Type B pancreatic cell (in vitro differentiated cells): Measurements from ENCODE around the gene RPS6KA5. TPM values are rescaled to one million over a fixed set of nuclear protein-coding genes. Genes with fewer than 3 reads are reported as not detected.

Experiments
- DNase-seq: peaks from one replicate; pipeline ENCODE4 v3.0.0; 2021; ENCODE audit warnings: mixed read lengths; ENCODE audit not compliant: unreplicated experiment; ENCODE audit errors: extremely low spot score
- H3K27ac Mint-ChIP-seq: 2 replicates; pipeline ENCODE4 v1.8.0; 2021; ENCODE audit warnings: mild to moderate bottlenecking, mixed read lengths
- H3K27me3 Mint-ChIP-seq: 2 replicates; pipeline ENCODE4 v1.8.0; 2021; ENCODE audit warnings: mixed read lengths
- H3K36me3 Mint-ChIP-seq: 2 replicates; pipeline ENCODE4 v1.8.0; 2021; ENCODE audit warnings: mixed read lengths
- H3K4me1 Mint-ChIP-seq: one replicate; pipeline ENCODE4 v1.8.0; 2021; ENCODE audit warnings: mixed read lengths; ENCODE audit not compliant: unreplicated experiment
- H3K4me3 Mint-ChIP-seq: 2 replicates; pipeline ENCODE4 v1.8.0; 2021; ENCODE audit warnings: mild to moderate bottlenecking, mixed read lengths
- H3K9me3 Mint-ChIP-seq: 2 replicates; pipeline ENCODE4 v1.8.0; 2021; ENCODE audit warnings: mixed read lengths
- CTCF ChIP-seq: fragments of 200-600 bp; sonication (generic); conservative IDR thresholded peaks from 2 replicates; pipeline ENCODE4 v1.5.0; 2021; ENCODE audit warnings: antibody characterized with exemption, mild to moderate bottlenecking
- total RNA-seq: library from RNA; stranded (reverse); gene quantifications from 2 replicates; pipeline ENCODE4 v1.2.1, GENCODE V29; 2021; ENCODE audit warnings: low replicate concordance

Gene RPS6KA5
- total RNA-seq, 1 donor from 2014 or later, result 7.4 TPM

GRCh38 chr14:90938615-90939014, 121.8 kb downstream of the RPS6KA5 start:
- no peak for TF ChIP-seq CTCF
- no peaks in the 10 kb centered on the region for H3K27me3 Mint-ChIP-seq
- no peak overlapping the region for H3K27ac Mint-ChIP-seq
- H3K4me1 Mint-ChIP-seq, result no peaks in the 10 kb centered on the region
- peaks cover 21% of the 10 kb centered on the region for H3K36me3 Mint-ChIP-seq
- H3K9me3 Mint-ChIP-seq, result no peaks in the 10 kb centered on the region
- no peak for DNase-seq
- no peak overlapping the region for H3K4me3 Mint-ChIP-seq

- H3K4me1 Mint-ChIP-seq, result no peaks in the 10 kb centered on the region
- no peak overlapping the region for H3K4me3 Mint-ChIP-seq
These were observed 123.5 kb downstream of the RPS6KA5 start for GRCh38 chr14:90936757-90937440.

GRCh38 chr14:90924621-90925340, 135.7 kb downstream of the RPS6KA5 start:
- H3K27ac Mint-ChIP-seq, result no peak overlapping the region
- H3K36me3 Mint-ChIP-seq, result no peaks in the 10 kb centered on the region
- no peak for TF ChIP-seq CTCF
- H3K27me3 Mint-ChIP-seq, result no peaks in the 10 kb centered on the region
- no peak for DNase-seq
- H3K4me1 Mint-ChIP-seq, result no peaks in the 10 kb centered on the region
- no peak overlapping the region for H3K4me3 Mint-ChIP-seq
- no peaks in the 10 kb centered on the region for H3K9me3 Mint-ChIP-seq

More at GRCh38 chr14:90936757-90937440, 123.5 kb downstream of the RPS6KA5 start:
- no peak for TF ChIP-seq CTCF
- Mint-ChIP-seq H3K9me3 (no peaks in the 10 kb centered on the region), H3K27me3 (no peaks in the 10 kb centered on the region), H3K27ac (no peak overlapping the region), H3K36me3 (peaks cover 21% of the 10 kb centered on the region)
- DNase-seq, result no peak

GRCh38 chr14:90922141-90922540, 138.3 kb downstream of the RPS6KA5 start:
- H3K27ac Mint-ChIP-seq, result no peak overlapping the region
- H3K27me3 Mint-ChIP-seq, result no peaks in the 10 kb centered on the region
- no peaks in the 10 kb centered on the region for H3K9me3 Mint-ChIP-seq
- no peak overlapping the region for H3K4me3 Mint-ChIP-seq
- no peak for DNase-seq
- H3K36me3 Mint-ChIP-seq, result peaks cover 4% of the 10 kb centered on the region
- no peaks in the 10 kb centered on the region for H3K4me1 Mint-ChIP-seq
- TF ChIP-seq CTCF, result no peak

- Mint-ChIP-seq H3K36me3 (peaks cover 6% of the 10 kb centered on the region), H3K27me3 (no peaks in the 10 kb centered on the region), H3K9me3 (no peaks in the 10 kb centered on the region), H3K27ac (no peak overlapping the region), H3K4me3 (no peak overlapping the region), H3K4me1 (no peaks in the 10 kb centered on the region)
- DNase-seq, result no peak
- TF ChIP-seq CTCF, result no peak
These were observed 149.3 kb downstream of the RPS6KA5 start for GRCh38 chr14:90911121-90911520.
